Measurements from ENCODE around the gene SSC5D. TPM values are rescaled to one million over a fixed set of nuclear protein-coding genes. Genes with fewer than 3 reads are reported as not detected.

Gene SSC5D
- polyA plus RNA-seq, 2 donors, result 0.92 to 1.0 TPM

DNA sequence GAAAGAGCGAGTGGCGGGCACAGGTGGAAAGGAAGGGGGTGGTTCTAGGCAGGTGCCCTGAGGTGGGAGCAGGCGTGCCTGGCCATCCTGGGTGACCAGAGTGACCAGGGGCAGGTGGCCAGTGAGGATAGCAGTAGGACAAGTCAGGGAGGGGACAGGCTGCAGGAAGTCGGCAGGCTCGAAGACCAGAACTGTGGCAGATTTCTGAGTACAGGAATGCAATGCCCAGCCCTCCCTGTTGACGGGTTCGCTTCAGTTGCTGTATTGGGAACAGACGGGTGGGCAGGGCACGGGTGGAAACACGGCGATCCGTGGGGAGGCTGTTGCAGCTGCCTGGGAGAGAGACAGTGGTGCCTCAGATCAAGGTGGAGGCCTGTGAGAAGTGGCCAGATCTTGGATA lies 9.9 kb upstream of the SSC5D start:
- H3K27me3 ChIP-seq (ENCODE audit: control insufficient read depth in 1 of 2, insufficient read depth in 2 of 2, low read length in 2 of 2), result no peaks in the 10 kb centered on the region
- WGBS, 2 donors, result 85 to 86% methylated on average over 12 of the region's 12 CpGs
- no peak overlapping the region for H3K27ac ChIP-seq (ENCODE audit: low read depth in 2 of 2, low read length in 1 of 2)
- H3K4me3 ChIP-seq (ENCODE audit: low read depth in 1 of 2, low read length in 2 of 2), result no peak overlapping the region
- H3K36me3 ChIP-seq (ENCODE audit: control insufficient read depth in 2 of 2, insufficient read depth in 2 of 2, low read length in 1 of 2), result peaks cover 0 to 14% of the 10 kb centered on the region in 2 donors
- H3K9me3 ChIP-seq (ENCODE audit: control insufficient read depth in 2 of 2, insufficient read depth in 1 of 2, low read depth in 1 of 2, low read length in 1 of 2), result no peaks in the 10 kb centered on the region
- H3K4me1 ChIP-seq (ENCODE audit: control insufficient read depth in 2 of 2, insufficient read depth in 2 of 2, low read length in 1 of 2), result peaks cover 0 to 8% of the 10 kb centered on the region in 2 donors

DNA sequence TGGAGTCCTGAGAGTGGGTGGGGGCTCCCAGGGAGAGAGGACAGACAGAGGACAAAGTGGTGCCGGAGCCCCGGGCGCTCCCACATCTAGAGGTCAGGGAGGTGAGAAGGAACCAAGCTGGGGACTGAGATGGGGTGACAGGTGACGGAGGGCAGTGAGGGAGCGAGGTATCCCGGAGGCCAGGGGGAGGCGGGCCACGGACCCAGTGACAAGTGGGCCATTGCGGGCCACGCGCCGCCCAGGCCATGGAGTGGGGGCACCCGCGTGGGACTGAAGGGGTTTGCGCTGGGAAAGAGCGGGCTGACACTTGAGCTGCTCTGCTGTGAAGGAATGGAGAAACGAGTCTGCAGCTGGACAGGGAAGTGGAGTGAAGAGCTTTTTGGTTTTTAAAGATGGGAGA lies 9.2 kb upstream of the SSC5D start:
- H3K9me3 ChIP-seq (ENCODE audit: control insufficient read depth in 2 of 2, insufficient read depth in 1 of 2, low read depth in 1 of 2, low read length in 1 of 2), result no peaks in the 10 kb centered on the region
- peaks cover 0 to 10% of the 10 kb centered on the region in 2 donors for H3K4me1 ChIP-seq (ENCODE audit: control insufficient read depth in 2 of 2, insufficient read depth in 2 of 2, low read length in 1 of 2)
- no peaks in the 10 kb centered on the region for H3K27me3 ChIP-seq (ENCODE audit: control insufficient read depth in 1 of 2, insufficient read depth in 2 of 2, low read length in 2 of 2)
- no peak overlapping the region for H3K4me3 ChIP-seq (ENCODE audit: low read depth in 1 of 2, low read length in 2 of 2)
- peaks cover 0 to 21% of the 10 kb centered on the region in 2 donors for H3K36me3 ChIP-seq (ENCODE audit: control insufficient read depth in 2 of 2, insufficient read depth in 2 of 2, low read length in 1 of 2)
- WGBS, 2 donors, result 81 to 86% methylated on average over 17 of the region's 17 CpGs
- no peak overlapping the region for H3K27ac ChIP-seq (ENCODE audit: low read depth in 2 of 2, low read length in 1 of 2)

DNA sequence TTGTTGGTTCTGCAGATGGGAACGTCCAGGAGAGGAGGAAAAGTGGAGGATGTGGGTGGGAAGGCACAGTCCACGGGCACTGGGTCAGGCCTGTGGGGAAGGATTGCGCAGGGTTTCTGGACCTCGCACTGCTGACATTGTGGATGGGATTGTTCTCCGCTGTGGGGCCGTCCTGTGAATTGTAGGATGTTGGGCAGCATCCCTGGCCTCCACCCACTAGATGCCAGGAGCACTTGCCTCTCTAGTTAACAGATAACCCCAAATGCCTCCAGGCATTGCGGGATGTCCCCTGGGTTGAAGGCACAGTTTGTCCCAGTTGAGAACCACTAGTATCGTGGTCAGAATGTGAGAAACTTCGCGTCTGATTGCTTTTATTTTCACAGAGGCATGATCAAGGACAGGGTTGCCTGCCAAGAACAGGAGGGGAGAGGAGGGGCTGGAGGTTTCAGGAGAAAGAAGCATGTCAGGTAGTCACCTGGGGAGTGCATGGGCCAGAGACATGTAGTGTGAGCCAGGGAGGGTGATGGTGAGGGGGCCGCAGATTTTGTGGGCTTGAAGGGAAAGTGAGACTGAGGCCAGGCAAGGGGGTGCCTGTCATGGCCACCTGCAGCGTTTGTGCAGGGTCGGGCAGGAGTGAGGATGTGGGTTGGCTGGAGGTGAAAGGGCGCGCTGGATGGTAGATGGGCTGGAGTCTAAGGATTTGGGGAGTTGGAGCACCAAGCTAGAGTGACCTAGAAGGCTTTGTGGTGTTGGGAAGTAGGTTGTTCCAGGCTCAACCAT lies 8.6 kb upstream of the SSC5D start:
- H3K27ac ChIP-seq (ENCODE audit: low read depth in 2 of 2, low read length in 1 of 2), result no peak overlapping the region
- H3K27me3 ChIP-seq (ENCODE audit: control insufficient read depth in 1 of 2, insufficient read depth in 2 of 2, low read length in 2 of 2), result no peaks in the 10 kb centered on the region
- H3K4me3 ChIP-seq (ENCODE audit: low read depth in 1 of 2, low read length in 2 of 2), result no peak overlapping the region
- 65 to 67% methylated on average over 14 to 15 of the region's 15 CpGs for WGBS, 2 donors
- peaks cover 0 to 16% of the 10 kb centered on the region in 2 donors for H3K4me1 ChIP-seq (ENCODE audit: control insufficient read depth in 2 of 2, insufficient read depth in 2 of 2, low read length in 1 of 2)
- H3K9me3 ChIP-seq (ENCODE audit: control insufficient read depth in 2 of 2, insufficient read depth in 1 of 2, low read depth in 1 of 2, low read length in 1 of 2), result no peaks in the 10 kb centered on the region
- H3K36me3 ChIP-seq (ENCODE audit: control insufficient read depth in 2 of 2, insufficient read depth in 2 of 2, low read length in 1 of 2), result peaks cover 0 to 21% of the 10 kb centered on the region in 2 donors

DNA sequence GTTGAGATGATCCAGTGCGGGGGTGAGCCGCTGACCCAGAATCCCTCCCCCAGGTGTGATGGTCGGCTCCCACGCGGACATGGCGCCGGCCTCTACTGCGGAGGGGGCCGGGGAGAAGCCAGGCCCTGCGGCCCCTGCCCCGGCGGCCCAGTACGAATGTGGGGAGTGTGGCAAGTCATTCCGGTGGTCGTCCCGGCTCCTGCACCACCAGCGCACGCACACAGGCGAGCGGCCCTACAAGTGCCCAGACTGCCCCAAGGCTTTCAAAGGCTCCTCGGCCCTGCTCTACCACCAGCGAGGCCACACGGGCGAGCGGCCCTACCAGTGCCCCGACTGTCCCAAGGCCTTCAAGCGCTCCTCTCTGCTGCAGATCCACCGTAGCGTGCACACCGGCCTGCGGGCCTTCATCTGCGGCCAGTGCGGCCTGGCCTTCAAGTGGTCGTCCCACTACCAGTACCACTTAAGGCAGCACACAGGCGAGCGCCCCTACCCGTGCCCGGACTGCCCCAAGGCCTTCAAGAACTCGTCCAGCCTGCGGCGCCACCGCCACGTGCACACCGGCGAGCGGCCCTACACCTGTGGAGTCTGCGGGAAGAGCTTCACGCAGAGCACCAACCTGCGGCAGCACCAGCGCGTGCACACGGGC lies 7.0 kb upstream of the SSC5D start:
- Histone ChIP-seq H3K27me3 (ENCODE audit: control insufficient read depth in 1 of 2, insufficient read depth in 2 of 2, low read length in 2 of 2) (no peaks in the 10 kb centered on the region), H3K9me3 (ENCODE audit: control insufficient read depth in 2 of 2, insufficient read depth in 1 of 2, low read depth in 1 of 2, low read length in 1 of 2) (no peaks in the 10 kb centered on the region), H3K4me3 (ENCODE audit: low read depth in 1 of 2, low read length in 2 of 2) (no peak overlapping the region), H3K36me3 (ENCODE audit: control insufficient read depth in 2 of 2, insufficient read depth in 2 of 2, low read length in 1 of 2) (peaks cover 0 to 21% of the 10 kb centered on the region in 2 donors), H3K4me1 (ENCODE audit: control insufficient read depth in 2 of 2, insufficient read depth in 2 of 2, low read length in 1 of 2) (peaks cover 4 to 9% of the 10 kb centered on the region in 2 donors), H3K27ac (ENCODE audit: low read depth in 2 of 2, low read length in 1 of 2) (no peak overlapping the region)
- 93 to 95% methylated on average over 51 to 52 of the region's 52 CpGs for WGBS, 2 donors

DNA sequence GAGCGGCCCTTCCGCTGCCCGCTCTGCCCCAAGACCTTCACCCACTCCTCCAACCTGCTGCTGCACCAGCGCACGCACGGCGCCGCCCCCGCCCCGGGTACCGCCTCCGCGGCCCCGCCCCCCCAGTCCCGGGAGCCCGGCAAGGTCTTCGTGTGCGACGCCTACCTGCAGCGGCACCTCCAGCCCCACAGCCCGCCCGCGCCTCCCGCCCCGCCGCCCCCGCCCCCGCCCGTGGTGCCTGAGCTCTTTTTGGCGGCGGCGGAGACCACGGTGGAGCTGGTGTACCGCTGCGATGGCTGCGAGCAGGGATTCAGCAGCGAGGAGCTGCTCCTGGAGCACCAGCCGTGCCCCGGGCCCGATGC lies 6.5 kb upstream of the SSC5D start:
- WGBS, 2 donors, result 73 to 86% methylated on average over 35 to 40 of the region's 40 CpGs
- Histone ChIP-seq H3K9me3 (ENCODE audit: control insufficient read depth in 2 of 2, insufficient read depth in 1 of 2, low read depth in 1 of 2, low read length in 1 of 2) (no peaks in the 10 kb centered on the region), H3K4me3 (ENCODE audit: low read depth in 1 of 2, low read length in 2 of 2) (no peak overlapping the region), H3K27me3 (ENCODE audit: control insufficient read depth in 1 of 2, insufficient read depth in 2 of 2, low read length in 2 of 2) (no peaks in the 10 kb centered on the region), H3K36me3 (ENCODE audit: control insufficient read depth in 2 of 2, insufficient read depth in 2 of 2, low read length in 1 of 2) (peaks cover 0 to 21% of the 10 kb centered on the region in 2 donors), H3K4me1 (ENCODE audit: control insufficient read depth in 2 of 2, insufficient read depth in 2 of 2, low read length in 1 of 2) (peaks cover 4 to 9% of the 10 kb centered on the region in 2 donors), H3K27ac (ENCODE audit: low read depth in 2 of 2, low read length in 1 of 2) (no peak overlapping the region)

DNA sequence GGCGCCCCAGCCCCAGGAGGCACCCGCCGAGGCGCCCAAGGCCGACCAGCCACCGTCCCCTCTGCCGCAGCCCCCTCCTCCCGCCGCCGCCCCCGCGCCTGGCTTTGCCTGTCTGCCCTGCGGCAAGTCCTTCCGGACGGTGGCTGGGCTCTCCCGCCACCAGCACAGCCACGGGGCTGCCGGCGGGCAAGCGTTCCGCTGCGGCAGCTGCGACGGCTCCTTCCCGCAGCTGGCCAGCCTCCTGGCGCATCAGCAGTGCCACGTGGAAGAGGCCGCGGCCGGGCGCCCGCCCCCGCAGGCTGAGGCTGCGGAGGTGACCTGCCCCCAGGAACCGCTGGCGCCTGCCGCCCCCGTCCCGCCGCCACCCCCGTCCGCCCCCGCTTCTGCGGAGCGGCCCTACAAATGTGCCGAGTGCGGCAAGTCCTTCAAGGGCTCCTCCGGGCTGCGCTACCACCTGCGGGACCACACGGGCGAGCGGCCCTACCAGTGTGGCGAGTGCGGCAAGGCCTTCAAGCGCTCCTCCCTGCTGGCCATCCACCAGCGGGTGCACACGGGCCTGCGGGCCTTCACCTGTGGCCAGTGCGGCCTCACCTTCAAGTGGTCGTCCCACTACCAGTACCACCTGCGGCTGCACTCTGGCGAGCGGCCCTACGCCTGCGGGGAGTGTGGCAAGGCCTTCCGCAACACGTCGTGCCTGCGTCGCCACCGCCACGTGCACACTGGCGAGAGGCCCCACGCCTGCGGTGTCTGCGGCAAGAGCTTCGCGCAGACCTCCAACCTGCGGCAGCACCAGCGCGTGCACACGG lies 5.9 kb upstream of the SSC5D start:
- Histone ChIP-seq H3K4me1 (ENCODE audit: control insufficient read depth in 2 of 2, insufficient read depth in 2 of 2, low read length in 1 of 2) (peaks cover 5 to 9% of the 10 kb centered on the region in 2 donors), H3K27me3 (ENCODE audit: control insufficient read depth in 1 of 2, insufficient read depth in 2 of 2, low read length in 2 of 2) (no peaks in the 10 kb centered on the region), H3K36me3 (ENCODE audit: control insufficient read depth in 2 of 2, insufficient read depth in 2 of 2, low read length in 1 of 2) (peaks cover 0 to 21% of the 10 kb centered on the region in 2 donors), H3K4me3 (ENCODE audit: low read depth in 1 of 2, low read length in 2 of 2) (no peak overlapping the region), H3K27ac (ENCODE audit: low read depth in 2 of 2, low read length in 1 of 2) (no peak overlapping the region), H3K9me3 (ENCODE audit: control insufficient read depth in 2 of 2, insufficient read depth in 1 of 2, low read depth in 1 of 2, low read length in 1 of 2) (no peaks in the 10 kb centered on the region)
- 91 to 92% methylated on average over 76 to 83 of the region's 83 CpGs for WGBS, 2 donors

DNA sequence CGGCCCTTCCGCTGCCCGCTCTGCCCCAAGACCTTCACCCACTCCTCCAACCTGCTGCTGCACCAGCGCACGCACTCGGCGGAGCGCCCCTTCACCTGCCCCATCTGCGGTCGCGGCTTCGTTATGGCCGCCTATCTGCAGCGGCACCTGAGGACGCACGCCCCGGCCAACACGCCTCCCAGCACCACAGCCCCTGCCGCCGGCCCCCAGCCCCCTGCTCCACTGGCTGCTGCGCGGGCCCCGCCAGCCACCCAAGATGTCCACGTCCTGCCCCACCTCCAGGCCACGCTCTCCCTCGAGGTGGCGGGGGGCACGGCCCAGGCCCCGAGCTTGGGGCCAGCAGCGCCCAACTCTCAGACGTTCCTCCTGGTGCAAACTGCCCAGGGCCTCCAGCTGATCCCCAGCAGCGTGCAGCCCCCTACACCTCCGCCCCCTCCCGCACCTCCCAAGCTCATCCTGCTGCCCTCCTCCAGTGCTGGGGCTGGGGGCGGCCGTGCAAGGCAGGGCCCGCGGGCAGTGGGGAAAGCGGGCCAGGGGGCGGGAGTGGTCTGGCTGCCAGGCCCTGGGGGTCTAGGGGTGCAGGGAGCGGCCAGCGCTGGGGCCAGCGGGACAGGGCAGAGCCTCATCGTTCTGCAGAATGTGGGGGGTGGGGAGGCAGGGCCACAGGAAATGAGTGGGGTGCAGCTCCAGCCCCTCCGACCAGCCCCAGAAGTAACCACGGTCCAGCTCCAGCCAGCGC lies 5.1 kb upstream of the SSC5D start:
- Histone ChIP-seq H3K9me3 (ENCODE audit: control insufficient read depth in 2 of 2, insufficient read depth in 1 of 2, low read depth in 1 of 2, low read length in 1 of 2) (no peaks in the 10 kb centered on the region), H3K4me1 (ENCODE audit: control insufficient read depth in 2 of 2, insufficient read depth in 2 of 2, low read length in 1 of 2) (peaks cover 6 to 9% of the 10 kb centered on the region in 2 donors), H3K36me3 (ENCODE audit: control insufficient read depth in 2 of 2, insufficient read depth in 2 of 2, low read length in 1 of 2) (peaks cover 0 to 21% of the 10 kb centered on the region in 2 donors), H3K4me3 (ENCODE audit: low read depth in 1 of 2, low read length in 2 of 2) (no peak overlapping the region), H3K27ac (ENCODE audit: low read depth in 2 of 2, low read length in 1 of 2) (no peak overlapping the region), H3K27me3 (ENCODE audit: control insufficient read depth in 1 of 2, insufficient read depth in 2 of 2, low read length in 2 of 2) (no peaks in the 10 kb centered on the region)
- WGBS, 2 donors, result 92 to 95% methylated on average over 44 to 47 of the region's 47 CpGs

DNA sequence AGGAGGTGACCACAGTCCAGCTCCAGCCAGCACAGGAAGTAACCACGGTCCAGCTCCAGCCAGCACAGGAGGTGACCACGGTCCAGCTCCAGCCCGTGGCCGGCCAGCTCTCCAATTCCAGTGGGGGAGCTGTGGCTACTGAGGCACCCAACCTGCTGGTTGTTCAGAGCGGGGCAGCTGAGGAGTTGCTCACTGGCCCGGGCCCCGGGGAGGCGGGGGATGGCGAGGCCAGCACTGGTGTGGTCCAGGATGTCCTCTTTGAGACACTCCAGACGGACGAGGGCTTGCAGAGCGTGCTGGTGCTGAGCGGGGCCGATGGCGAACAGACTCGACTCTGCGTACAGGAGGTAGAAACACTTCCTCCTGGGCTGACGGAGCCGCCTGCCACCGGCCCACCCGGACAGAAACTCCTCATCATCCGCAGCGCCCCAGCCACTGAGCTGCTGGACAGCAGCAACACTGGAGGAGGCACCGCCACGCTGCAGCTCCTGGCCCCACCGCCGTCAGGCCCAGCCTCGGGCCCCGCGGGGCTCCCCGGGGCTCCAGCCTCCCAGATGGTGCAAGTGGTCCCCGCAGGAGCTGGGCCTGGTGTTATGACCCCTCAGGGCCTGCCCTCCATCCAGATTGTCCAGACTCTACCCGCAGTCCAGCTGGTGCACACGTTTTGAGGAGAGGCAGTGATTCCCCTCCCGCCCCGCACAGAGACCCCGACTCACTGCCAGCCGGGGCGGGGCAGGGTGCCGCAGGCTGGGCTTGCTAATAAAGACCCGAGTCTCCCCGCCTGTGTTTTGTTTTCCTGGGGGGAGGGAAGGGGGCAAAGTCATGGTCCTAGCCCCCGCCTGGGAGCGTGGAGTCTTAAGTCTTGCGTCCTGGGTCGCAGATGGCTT lies 4.3 kb upstream of the SSC5D start:
- H3K9me3 ChIP-seq (ENCODE audit: control insufficient read depth in 2 of 2, insufficient read depth in 1 of 2, low read depth in 1 of 2, low read length in 1 of 2), result no peaks in the 10 kb centered on the region
- H3K4me3 ChIP-seq (ENCODE audit: low read depth in 1 of 2, low read length in 2 of 2), result no peak overlapping the region
- H3K4me1 ChIP-seq (ENCODE audit: control insufficient read depth in 2 of 2, insufficient read depth in 2 of 2, low read length in 1 of 2), result peaks cover 6 to 9% of the 10 kb centered on the region in 2 donors
- no peak overlapping the region for H3K27ac ChIP-seq (ENCODE audit: low read depth in 2 of 2, low read length in 1 of 2)
- 79 to 82% methylated on average over 41 to 46 of the region's 46 CpGs for WGBS, 2 donors
- H3K36me3 ChIP-seq (ENCODE audit: control insufficient read depth in 2 of 2, insufficient read depth in 2 of 2, low read length in 1 of 2), result peaks cover 0 to 17% of the 10 kb centered on the region in 2 donors
- H3K27me3 ChIP-seq (ENCODE audit: control insufficient read depth in 1 of 2, insufficient read depth in 2 of 2, low read length in 2 of 2), result no peaks in the 10 kb centered on the region
